IMR-90 (cell line): ENCODE data around the gene TMEM145. TPM values are rescaled to one million over a fixed set of nuclear protein-coding genes. Genes with fewer than 3 reads are reported as not detected.

Source experiments
- ATAC-seq: fragments of 200-7000 bp; cut with Tn5 transposase; 2 replicates; pipeline ENCODE4 v1.9.1; 2020; ENCODE audit warnings: low read depth, mild to moderate bottlenecking, moderate library complexity
- BruUV-seq: library from RNA; stranded (reverse); fragments of 400-500 nt; replicated peaks from 2 replicates; lab custom pipeline; 2021; lab: Mats Ljungman, UMichigan
- CTCF ChIA-PET: fragments of 300-600 bp; formaldehyde crosslinking; extraction: SDS; loops from one replicate; lab custom pipeline; 2021; ENCODE audit warnings: antibody characterized with exemption; lab: Yijun Ruan, JAX
- POLR2A ChIA-PET: fragments of 300-600 bp; sonication (Branson Sonifier 250); formaldehyde crosslinking; loops from one replicate; lab custom pipeline; 2022; ENCODE audit warnings: antibody characterized with exemption; ENCODE audit not compliant: unreplicated experiment; lab: Charles Lee
- DNase-seq: peaks from one replicate; pipeline ENCODE4 v3.0.0; 2013
- H2AFZ ChIP-seq: replicated peaks from 2 replicates; pipeline ENCODE3; 2013; ENCODE audit warnings: low read length, mild to moderate bottlenecking; ENCODE audit not compliant: poor library complexity
- H2AK5ac ChIP-seq: 2 replicates; pipeline ENCODE4 v1.6.1; 2013; ENCODE audit warnings: low read depth, low read length, inconsistent platforms
- H2AK9ac ChIP-seq: replicated peaks from 2 replicates; pipeline ENCODE3; 2013; ENCODE audit warnings: mild to moderate bottlenecking, low read depth, low read length, moderate library complexity; ENCODE audit not compliant: poor library complexity
- H2BK120ac ChIP-seq: 2 replicates; pipeline ENCODE4 v1.6.1; 2013; ENCODE audit warnings: low read depth, low read length, inconsistent platforms
- H2BK15ac ChIP-seq: 3 replicates; pipeline ENCODE4 v1.6.1; 2013; ENCODE audit warnings: low read depth, low read length, inconsistent platforms
- H2BK20ac ChIP-seq: 2 replicates; pipeline ENCODE4 v1.6.1; 2013; ENCODE audit warnings: low read depth, mild to moderate bottlenecking, inconsistent platforms, low read length, moderate library complexity
- H2BK5ac ChIP-seq: 2 replicates; pipeline ENCODE4 v1.6.1; 2013; ENCODE audit warnings: mild to moderate bottlenecking, low read depth, low read length, inconsistent platforms; ENCODE audit not compliant: poor library complexity, severe bottlenecking
- H3K14ac ChIP-seq: replicated peaks from 2 replicates; pipeline ENCODE4 v1.6.1; 2013; ENCODE audit warnings: low read depth, low read length, inconsistent platforms
- H3K18ac ChIP-seq: 2 replicates; pipeline ENCODE4 v1.6.1; 2013; ENCODE audit warnings: low read depth, low read length, control low read depth
- H3K23ac ChIP-seq: 2 replicates; pipeline ENCODE4 v1.6.1; 2013; ENCODE audit warnings: low read depth, low read length, inconsistent platforms
- H3K27ac ChIP-seq: 2 replicates; pipeline ENCODE4 v1.5.1; 2013; ENCODE audit warnings: mild to moderate bottlenecking, control low read depth, low read length; ENCODE audit not compliant: insufficient read depth
- H3K27me3 ChIP-seq: 2 replicates; pipeline ENCODE4 v1.6.1; 2013; ENCODE audit warnings: low read length; ENCODE audit not compliant: control insufficient read depth, insufficient read depth
- H3K36me3 ChIP-seq: 2 replicates; pipeline ENCODE4 v1.6.1; 2013; ENCODE audit warnings: low read length, mixed read lengths; ENCODE audit not compliant: control insufficient read depth, insufficient read depth
- H3K4ac ChIP-seq: 2 replicates; pipeline ENCODE4 v1.6.1; 2013; ENCODE audit warnings: low read depth, low read length, inconsistent platforms
- H3K4me1 ChIP-seq: 2 replicates; pipeline ENCODE4 v1.6.1; 2013; ENCODE audit warnings: low read length, mixed read lengths; ENCODE audit not compliant: control insufficient read depth, insufficient read depth
- H3K4me2 ChIP-seq: 2 replicates; pipeline ENCODE4 v1.6.1; 2013; ENCODE audit warnings: low read depth, mild to moderate bottlenecking, control low read depth, low read length, moderate library complexity
- H3K4me3 ChIP-seq: 2 replicates; pipeline ENCODE4 v1.5.1; 2013; ENCODE audit warnings: low read depth, mild to moderate bottlenecking, control low read depth, low read length, moderate library complexity; ENCODE audit not compliant: insufficient read depth
- H3K56ac ChIP-seq: 2 replicates; pipeline ENCODE4 v1.6.1; 2013; ENCODE audit warnings: low read length, inconsistent platforms; ENCODE audit not compliant: insufficient read depth; ENCODE audit errors: extremely low read depth
- H3K79me1 ChIP-seq, 2 experiments: 2 replicates each; pipeline ENCODE4 v1.6.1; 2013; ENCODE audit warnings: low read length in 2 of 2, inconsistent platforms in 1 of 2, low read depth in 1 of 2
- H3K9ac ChIP-seq: 2 replicates; pipeline ENCODE4 v1.6.1; 2013; ENCODE audit warnings: low read depth, low read length, control low read depth
- H3K9me1 ChIP-seq: 2 replicates; pipeline ENCODE4 v1.6.1; 2013; ENCODE audit warnings: low read length, inconsistent platforms; ENCODE audit not compliant: insufficient read depth
- H3K9me3 ChIP-seq: 2 replicates; pipeline ENCODE4 v1.6.1; 2013; ENCODE audit warnings: low read length; ENCODE audit not compliant: control insufficient read depth, insufficient read depth
- H4K20me1 ChIP-seq: 2 replicates; pipeline ENCODE4 v1.6.1; 2013; ENCODE audit warnings: low read length, inconsistent platforms; ENCODE audit not compliant: insufficient read depth
- H4K5ac ChIP-seq: 2 replicates; pipeline ENCODE4 v1.6.1; 2013; ENCODE audit warnings: mild to moderate bottlenecking, low read depth, low read length, control low read depth
- H4K8ac ChIP-seq, 2 experiments: 2 replicates each; pipeline ENCODE4 v1.6.1; 2013; ENCODE audit warnings: low read depth in 2 of 2, low read length in 2 of 2, control low read depth in 1 of 2, inconsistent platforms in 1 of 2
- H4K91ac ChIP-seq: 2 replicates; pipeline ENCODE4 v1.6.1; 2013; ENCODE audit warnings: low read depth, low read length, inconsistent platforms; ENCODE audit not compliant: insufficient read depth
- BHLHE40 ChIP-seq: fragments of 150-350 bp; IDR thresholded peaks from 2 replicates; pipeline ENCODE4 v1.6.1; 2016; ENCODE audit warnings: mild to moderate bottlenecking, low read depth, low read length
- CEBPB ChIP-seq: IDR thresholded peaks from 2 replicates; pipeline ENCODE4 v1.6.1; 2012; ENCODE audit warnings: low read depth, low read length, improper control_type of control experiment
- CHD1 ChIP-seq: IDR thresholded peaks from 2 replicates; pipeline ENCODE4 v1.6.1; 2012; ENCODE audit warnings: low read depth, low read length, improper control_type of control experiment
- CTCF ChIP-seq: conservative IDR thresholded peaks from 2 replicates; pipeline ENCODE4 v1.5.1; 2012; ENCODE audit warnings: mild to moderate bottlenecking, low read depth, low read length, improper control_type of control experiment
- ELK1 ChIP-seq: fragments of 150-350 bp; IDR thresholded peaks from 2 replicates; pipeline ENCODE4 v1.6.1; 2016; ENCODE audit warnings: low read depth, mild to moderate bottlenecking, low read length, moderate library complexity, borderline replicate concordance
- FOS ChIP-seq: fragments of 150-350 bp; IDR thresholded peaks from 2 replicates; pipeline ENCODE4 v1.6.1; 2016; ENCODE audit warnings: low read depth, low read length
- MAFK ChIP-seq: IDR thresholded peaks from 2 replicates; pipeline ENCODE4 v1.6.1; 2012; ENCODE audit warnings: low read depth, low read length, improper control_type of control experiment
- MAZ ChIP-seq: IDR thresholded peaks from 2 replicates; pipeline ENCODE4 v1.6.1; 2012; ENCODE audit warnings: low read depth, mild to moderate bottlenecking, low read length, improper control_type of control experiment, moderate library complexity, borderline replicate concordance
- MXI1 ChIP-seq: IDR thresholded peaks from 2 replicates; pipeline ENCODE4 v1.6.1; 2012; ENCODE audit warnings: low read depth, mild to moderate bottlenecking, low read length, moderate library complexity, borderline replicate concordance
- NFE2L2 ChIP-seq: fragments of 150-350 bp; IDR thresholded peaks from 2 replicates; pipeline ENCODE4 v1.6.1; 2016; ENCODE audit warnings: low read depth, mild to moderate bottlenecking, low read length
- POLR2A ChIP-seq: IDR thresholded peaks from 2 replicates; pipeline ENCODE4 v1.6.1; 2012; ENCODE audit warnings: mild to moderate bottlenecking, low read depth, low read length
- RAD21 ChIP-seq: IDR thresholded peaks from 2 replicates; pipeline ENCODE4 v1.6.1; 2012; ENCODE audit warnings: low read length, improper control_type of control experiment
- RCOR1 ChIP-seq: IDR thresholded peaks from 2 replicates; pipeline ENCODE4 v1.6.1; 2012; ENCODE audit warnings: mild to moderate bottlenecking, low read length, improper control_type of control experiment; ENCODE audit not compliant: insufficient replicate concordance
- RFX5 ChIP-seq: IDR thresholded peaks from 2 replicates; pipeline ENCODE4 v1.8.0; 2012; ENCODE audit warnings: low read depth, mild to moderate bottlenecking, low read length, moderate library complexity
- SMC3 ChIP-seq: fragments of 150-350 bp; IDR thresholded peaks from 2 replicates; pipeline ENCODE4 v1.6.1; 2016; ENCODE audit warnings: low read depth, mild to moderate bottlenecking, antibody characterized with exemption, low read length, moderate library complexity
- USF2 ChIP-seq: fragments of 150-350 bp; IDR thresholded peaks from 2 replicates; pipeline ENCODE4 v1.6.1; 2017; ENCODE audit warnings: mild to moderate bottlenecking, antibody characterized with exemption, low read length, low read depth
- WGBS, 2 experiments: methylation state at CpG; one replicate each; pipeline versions ENCODE4 v1.1.5 to v1.1.7; 2013; ENCODE audit warnings: missing lambda C conversion rate in 2 of 2; ENCODE audit not compliant: insufficient read length in 1 of 2; ENCODE audit errors: extremely low coverage in 2 of 2; 5-methylcytosine and 5-hydroxymethylcytosine counted together
- dilution Hi-C: fragments of 300-500 bp; cut with HindIII; formaldehyde crosslinking; loops from one replicate; pipeline ENCODE4 v1.14.3; 2018; ENCODE audit warnings: low sequenced_read_pairs; ENCODE audit not compliant: unreplicated experiment
- in situ Hi-C: fragments of 300-500 bp; cut with MboI; formaldehyde crosslinking; loops from 3 replicates; pipeline ENCODE4 v1.14.3; 2019; ENCODE audit warnings: low sequenced_read_pairs, inconsistent platforms, mixed read lengths
- intact Hi-C: fragments of 100-400 bp; cut with micrococcal nuclease; formaldehyde crosslinking; loops from 2 replicates; pipeline ENCODE4 v1.10.0; 2022
- polyA plus RNA-seq, 3 experiments: library from polyadenylated mRNA; depleted of rRNA; stranded (reverse); fragments of >200 nt; gene quantifications; 2 replicates each; pipeline ENCODE4 v1.2.3, GENCODE V29; 2012; ENCODE audit warnings: low replicate concordance in 1 of 3
- total RNA-seq: library from RNA; depleted of rRNA; stranded (reverse); fragments of >200 nt; gene quantifications from 2 replicates; pipeline ENCODE4 v1.2.3, GENCODE V29; 2012

TMEM145 gene
- total and polyA plus RNA-seq, 2 of the 4 experiments (the other 2 are of a cell fraction), result under 0.01 to 0.41 TPM

- in situ Hi-C loops, result no loop called here
Observed at GRCh38 chr19:42288881-42289555, 24.1 kb upstream of the TMEM145 start.

More at GRCh38 chr19:42288881-42289555, 24.1 kb upstream of the TMEM145 start:
- no peak overlapping the region for H2BK5ac ChIP-seq
- peaks cover 24% of the 10 kb centered on the region for H4K20me1 ChIP-seq
- no TSS peak for BruUV-seq
- no peak overlapping the region for H3K4me3 ChIP-seq
- H3K27ac ChIP-seq, result no peak overlapping the region
- no peaks in the 10 kb centered on the region for H3K27me3 ChIP-seq
- dilution Hi-C loops, result no loop called here
- no peak overlapping the region for H2AFZ ChIP-seq
- no peak overlapping the region for H2BK120ac ChIP-seq
- no peak overlapping the region for H3K9ac ChIP-seq
- TF ChIP-seq RFX5 (no peak), RCOR1 (no peak), USF2 (no peak), SMC3 (no peak), POLR2A (no peak), CTCF (no peak), MXI1 (no peak), FOS (no peak), NFE2L2 (no peak), MAFK (no peak), CEBPB (no peak), BHLHE40 (no peak), ELK1 (no peak), CHD1 (no peak), MAZ (no peak), RAD21 (no peak)
- no peak overlapping the region for H2BK15ac ChIP-seq
- H4K5ac ChIP-seq, result no peak overlapping the region
- peaks cover 7% of the 10 kb centered on the region; the same call in 1 of the 2 replicates for H3K9me1 ChIP-seq
- no peak overlapping the region for H2AK9ac ChIP-seq
- H4K91ac ChIP-seq, result no peak overlapping the region
- WGBS, 2 experiments, result 93% methylated on average over 14 of the region's 22 CpGs; no CpG with 5 or more reads in 1 of the 2 experiments
- H4K8ac ChIP-seq, result no peak overlapping the region
- H2AK5ac ChIP-seq, result no peak overlapping the region
- no peak overlapping the region for H2BK20ac ChIP-seq
- no peak overlapping the region for H3K4me2 ChIP-seq
- no peak overlapping the region for H3K4ac ChIP-seq
- ATAC-seq (no peak), DNase-seq (no peak)
- peaks cover 25 to 35% of the 10 kb centered on the region in 2 experiments for H3K79me1 ChIP-seq
- H3K56ac ChIP-seq, result no peak overlapping the region
- H3K18ac ChIP-seq, result no peak overlapping the region
- H3K23ac ChIP-seq, result no peak overlapping the region
- ChIA-PET POLR2A (no interaction called here), CTCF (no interaction called here)
- no peak overlapping the region for H3K14ac ChIP-seq
- intact Hi-C loops, result no loop called here
- no peaks in the 10 kb centered on the region for H3K9me3 ChIP-seq
- peaks cover 16% of the 10 kb centered on the region for H3K4me1 ChIP-seq
- H3K36me3 ChIP-seq, result peaks cover 68% of the 10 kb centered on the region
